MM.1S (cell line): ENCODE measurements around the gene NFIX.

Experiments used
- DNase-seq: peaks from one replicate; pipeline ENCODE4 v3.0.0-alpha.2; 2015
- H2AFZ ChIP-seq: fragments of 300-600 bp; sonication (generic); 2 replicates; pipeline ENCODE4 v1.6.0; 2016; ENCODE audit warnings: antibody characterized with exemption, low read length
- H3F3A ChIP-seq: fragments of 300-600 bp; sonication (generic); 2 replicates; pipeline ENCODE4 v1.6.1; 2016; ENCODE audit warnings: mild to moderate bottlenecking, antibody characterized with exemption, low read length, moderate library complexity, mixed read lengths; ENCODE audit not compliant: insufficient read depth
- H3K27ac ChIP-seq: fragments of 300-600 bp; sonication (generic); 2 replicates; pipeline ENCODE4 v1.5.1; 2016; ENCODE audit warnings: mild to moderate bottlenecking, low read length
- H3K27me3 ChIP-seq: fragments of 300-600 bp; sonication (generic); replicated peaks from 2 replicates; pipeline ENCODE4 v1.6.0; 2016; ENCODE audit warnings: low read length; ENCODE audit not compliant: insufficient read depth
- H3K36me3 ChIP-seq: fragments of 300-600 bp; sonication (generic); replicated peaks from 2 replicates; pipeline ENCODE4 v1.6.1; 2016; ENCODE audit warnings: mild to moderate bottlenecking, low read length, mixed read lengths; ENCODE audit not compliant: insufficient read depth
- H3K4me1 ChIP-seq: fragments of 300-600 bp; sonication (generic); 2 replicates; pipeline ENCODE4 v1.6.1; 2016; ENCODE audit warnings: low read length, mixed read lengths
- H3K4me2 ChIP-seq: fragments of 300-600 bp; sonication (generic); 2 replicates; pipeline ENCODE4 v1.6.0; 2016; ENCODE audit warnings: low read depth, low read length
- H3K4me3 ChIP-seq: fragments of 300-600 bp; sonication (generic); 2 replicates; pipeline ENCODE4 v1.5.1; 2016; ENCODE audit warnings: low read length, mixed read lengths
- H3K79me2 ChIP-seq: fragments of 300-600 bp; sonication (generic); 2 replicates; pipeline ENCODE4 v1.6.1; 2016; ENCODE audit warnings: mixed run types, low read length, mixed read lengths
- H3K9ac ChIP-seq: fragments of 300-600 bp; sonication (generic); 2 replicates; pipeline ENCODE4 v1.6.1; 2016; ENCODE audit warnings: low read length, mixed read lengths
- H3K9me2 ChIP-seq: fragments of 300-600 bp; sonication (generic); replicated peaks from 2 replicates; pipeline ENCODE4 v1.6.1; 2016; ENCODE audit warnings: mild to moderate bottlenecking, low read length, mixed read lengths; ENCODE audit not compliant: insufficient read depth
- H3K9me3 ChIP-seq: fragments of 300-600 bp; sonication (generic); replicated peaks from 2 replicates; pipeline ENCODE4 v1.6.1; 2016; ENCODE audit warnings: mild to moderate bottlenecking, low read length, mixed read lengths; ENCODE audit not compliant: insufficient read depth
- H4K20me1 ChIP-seq: fragments of 300-600 bp; sonication (generic); 2 replicates; pipeline ENCODE4 v1.6.1; 2016; ENCODE audit warnings: mild to moderate bottlenecking, low read length, moderate library complexity, mixed read lengths; ENCODE audit not compliant: insufficient read depth
- EZH2 ChIP-seq: fragments of 300-600 bp; sonication (generic); optimal IDR thresholded peaks from 2 replicates; pipeline ENCODE3; 2017; ENCODE audit warnings: low read depth, mild to moderate bottlenecking, antibody characterized with exemption, low read length, mixed read lengths
- EZH2phosphoT487 ChIP-seq: fragments of 300-600 bp; sonication (generic); IDR thresholded peaks from 2 replicates; pipeline ENCODE4 v1.6.1; 2018; ENCODE audit warnings: antibody characterized with exemption, low read length
- TF ChIP-seq, protein P1 (sequence below): fragments of 300-600 bp; sonication (generic); IDR thresholded peaks from 2 replicates; pipeline ENCODE4 v1.5.1; 2016; ENCODE audit warnings: antibody characterized with exemption, low read length, mixed read lengths

The NFIX gene

DNA sequence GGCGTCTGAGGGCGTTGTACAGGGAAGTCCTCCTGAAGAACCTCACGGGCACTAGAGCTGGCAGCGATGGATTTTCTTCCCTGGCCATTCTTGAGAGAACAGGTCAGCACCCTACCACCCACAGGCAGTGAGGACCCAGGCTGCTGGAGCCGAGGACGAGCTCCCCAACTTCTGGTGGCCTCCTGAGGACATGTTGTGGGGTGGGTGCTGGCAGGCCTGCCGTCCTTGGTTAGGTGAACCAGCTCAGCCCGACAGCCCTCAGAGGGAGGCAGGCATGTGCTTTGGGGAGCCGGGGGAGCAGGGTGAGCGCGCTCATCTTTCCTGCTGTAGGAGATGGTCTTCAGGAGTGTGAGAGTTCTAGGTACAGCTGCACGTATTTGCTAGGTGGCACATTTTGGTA, 92.0 kb downstream of the NFIX start:
- Histone ChIP-seq H3K9me3 (no peaks in the 10 kb centered on the region), H4K20me1 (no peaks in the 10 kb centered on the region), H3K36me3 (no peaks in the 10 kb centered on the region), H3K4me1 (peaks cover 7% of the 10 kb centered on the region), H3K4me3 (no peak overlapping the region), H3F3A (no peaks in the 10 kb centered on the region), H3K9me2 (no peaks in the 10 kb centered on the region), H3K4me2 (no peak overlapping the region), H3K27ac (no peak overlapping the region), H2AFZ (no peak overlapping the region), H3K79me2 (no peaks in the 10 kb centered on the region), H3K9ac (no peak overlapping the region), H3K27me3 (no peaks in the 10 kb centered on the region; the same call in 1 of the 2 replicates)
- no peak for DNase-seq
- no peak for TF ChIP-seq EZH2
- TF ChIP-seq EZH2phosphoT487 = no peak
- TF ChIP-seq, protein P1, sequence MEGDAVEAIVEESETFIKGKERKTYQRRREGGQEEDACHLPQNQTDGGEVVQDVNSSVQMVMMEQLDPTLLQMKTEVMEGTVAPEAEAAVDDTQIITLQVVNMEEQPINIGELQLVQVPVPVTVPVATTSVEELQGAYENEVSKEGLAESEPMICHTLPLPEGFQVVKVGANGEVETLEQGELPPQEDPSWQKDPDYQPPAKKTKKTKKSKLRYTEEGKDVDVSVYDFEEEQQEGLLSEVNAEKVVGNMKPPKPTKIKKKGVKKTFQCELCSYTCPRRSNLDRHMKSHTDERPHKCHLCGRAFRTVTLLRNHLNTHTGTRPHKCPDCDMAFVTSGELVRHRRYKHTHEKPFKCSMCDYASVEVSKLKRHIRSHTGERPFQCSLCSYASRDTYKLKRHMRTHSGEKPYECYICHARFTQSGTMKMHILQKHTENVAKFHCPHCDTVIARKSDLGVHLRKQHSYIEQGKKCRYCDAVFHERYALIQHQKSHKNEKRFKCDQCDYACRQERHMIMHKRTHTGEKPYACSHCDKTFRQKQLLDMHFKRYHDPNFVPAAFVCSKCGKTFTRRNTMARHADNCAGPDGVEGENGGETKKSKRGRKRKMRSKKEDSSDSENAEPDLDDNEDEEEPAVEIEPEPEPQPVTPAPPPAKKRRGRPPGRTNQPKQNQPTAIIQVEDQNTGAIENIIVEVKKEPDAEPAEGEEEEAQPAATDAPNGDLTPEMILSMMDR = no peak

DNA sequence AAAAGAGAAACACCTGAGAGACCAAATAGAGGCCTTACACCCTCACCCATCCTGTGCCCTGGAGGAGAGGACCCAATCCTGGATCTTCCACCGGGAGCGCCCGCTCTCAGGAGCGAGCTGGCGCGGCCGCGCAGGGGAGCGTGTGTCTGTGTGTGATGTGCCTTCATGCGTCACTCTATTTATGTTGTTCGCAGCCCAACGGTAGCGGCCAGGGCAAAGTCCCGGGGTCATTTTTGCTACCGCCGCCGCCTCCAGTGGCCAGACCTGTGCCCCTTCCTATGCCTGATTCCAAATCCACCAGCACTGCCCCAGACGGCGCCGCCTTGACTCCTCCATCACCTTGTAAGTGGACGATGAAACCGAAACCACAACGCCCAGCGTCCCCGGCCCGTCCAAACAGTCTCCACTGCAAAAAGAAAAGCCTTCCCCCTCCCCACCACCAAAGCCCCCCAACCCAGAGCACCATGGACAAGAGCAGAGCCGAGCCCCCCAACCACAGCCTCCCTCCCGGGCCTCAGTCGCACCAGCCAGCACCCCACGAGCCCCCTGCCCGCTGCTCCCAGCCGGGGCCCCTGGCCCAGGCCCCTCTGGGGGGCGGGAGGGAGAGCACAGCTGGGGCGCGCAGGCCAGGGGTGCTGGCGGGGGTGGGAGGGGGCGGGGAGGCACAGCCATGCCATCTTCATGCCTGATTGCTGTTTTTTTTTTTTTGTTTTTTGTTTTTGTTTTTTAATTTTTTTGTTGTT, 92.7 kb downstream of the NFIX start:
- no peak overlapping the region for H3K9ac ChIP-seq
- no peaks in the 10 kb centered on the region for H3K79me2 ChIP-seq
- H2AFZ ChIP-seq = no peak overlapping the region
- no peak for DNase-seq
- no peaks in the 10 kb centered on the region for H4K20me1 ChIP-seq
- no peak overlapping the region for H3K4me2 ChIP-seq
- H3K4me1 ChIP-seq = peaks cover 7% of the 10 kb centered on the region
- no peak overlapping the region for H3K4me3 ChIP-seq
- no peak overlapping the region for H3K27ac ChIP-seq
- H3K36me3 ChIP-seq = no peaks in the 10 kb centered on the region
- no peaks in the 10 kb centered on the region; the same call in 1 of the 2 replicates for H3K27me3 ChIP-seq
- no peaks in the 10 kb centered on the region for H3F3A ChIP-seq
- H3K9me2 ChIP-seq = no peaks in the 10 kb centered on the region
- no peaks in the 10 kb centered on the region for H3K9me3 ChIP-seq
- TF ChIP-seq, protein P1 = no peak
- TF ChIP-seq EZH2phosphoT487 (no peak), EZH2 (no peak)

DNA sequence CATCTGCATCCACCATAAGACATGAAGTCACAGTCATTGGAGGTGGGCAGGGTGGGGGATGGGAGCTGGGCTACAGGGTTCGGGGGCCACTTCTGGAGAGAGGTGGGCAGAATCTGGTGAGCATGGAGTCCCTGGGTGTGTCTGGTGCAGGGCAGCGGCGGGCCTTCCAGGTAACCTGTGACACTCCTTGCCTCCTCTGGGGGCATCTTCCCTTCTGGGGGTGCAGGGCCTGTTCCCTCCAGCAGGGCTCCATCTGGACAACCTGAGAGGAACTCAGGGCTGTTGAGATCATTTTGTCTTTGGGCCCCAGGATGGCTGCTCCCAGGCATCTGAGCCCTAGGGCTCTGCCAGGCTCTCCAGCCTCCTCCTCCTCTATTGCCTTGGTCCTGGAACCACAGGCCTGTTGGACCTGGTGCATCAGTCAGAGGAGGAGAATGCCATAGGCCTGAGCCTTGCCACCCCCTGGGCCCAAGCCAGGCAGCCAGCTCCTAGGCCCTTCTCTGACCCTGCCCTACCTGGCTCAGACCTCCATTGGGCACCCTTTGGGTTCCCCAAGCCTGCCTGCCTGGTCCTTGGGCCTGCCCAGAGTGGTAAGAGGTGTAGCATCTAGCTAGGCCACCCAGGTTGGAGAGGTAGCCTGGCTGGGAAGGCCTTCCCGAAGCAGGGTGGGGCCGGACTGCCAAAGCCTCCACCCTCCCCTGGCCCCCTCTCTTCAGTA, 94.0 kb downstream of the NFIX start:
- Histone ChIP-seq H2AFZ (no peak overlapping the region), H3K4me1 (peaks cover 7% of the 10 kb centered on the region), H4K20me1 (no peaks in the 10 kb centered on the region), H3K27me3 (peaks cover 4% of the 10 kb centered on the region), H3F3A (no peaks in the 10 kb centered on the region), H3K36me3 (no peaks in the 10 kb centered on the region), H3K9ac (no peak overlapping the region), H3K79me2 (no peaks in the 10 kb centered on the region), H3K9me2 (no peaks in the 10 kb centered on the region), H3K4me3 (no peak overlapping the region), H3K4me2 (no peak overlapping the region), H3K27ac (no peak overlapping the region), H3K9me3 (no peaks in the 10 kb centered on the region)
- TF ChIP-seq, protein P1 = peak; percentile 55
- TF ChIP-seq EZH2phosphoT487 (no peak), EZH2 (no peak)
- DNase-seq = peak; percentile 24
